ENCODE measurements around the gene ZNF627.
"Not testable (repeated sequence)": the region's sequence is repeated elsewhere in the genome, so short reads cannot be mapped to it uniquely, and the experiment has no call there.

Gene ZNF627

GRCh38 chr19:11597202-11598102 lies at the start of gene ZNF627:
ZNF627 (plus strand) TSS chr19:11597483; CDS start chr19:11597628, 145 bp downstream.
- DNase-seq (ENCODE audit: low spot score) = peak; percentile 99

DNA sequence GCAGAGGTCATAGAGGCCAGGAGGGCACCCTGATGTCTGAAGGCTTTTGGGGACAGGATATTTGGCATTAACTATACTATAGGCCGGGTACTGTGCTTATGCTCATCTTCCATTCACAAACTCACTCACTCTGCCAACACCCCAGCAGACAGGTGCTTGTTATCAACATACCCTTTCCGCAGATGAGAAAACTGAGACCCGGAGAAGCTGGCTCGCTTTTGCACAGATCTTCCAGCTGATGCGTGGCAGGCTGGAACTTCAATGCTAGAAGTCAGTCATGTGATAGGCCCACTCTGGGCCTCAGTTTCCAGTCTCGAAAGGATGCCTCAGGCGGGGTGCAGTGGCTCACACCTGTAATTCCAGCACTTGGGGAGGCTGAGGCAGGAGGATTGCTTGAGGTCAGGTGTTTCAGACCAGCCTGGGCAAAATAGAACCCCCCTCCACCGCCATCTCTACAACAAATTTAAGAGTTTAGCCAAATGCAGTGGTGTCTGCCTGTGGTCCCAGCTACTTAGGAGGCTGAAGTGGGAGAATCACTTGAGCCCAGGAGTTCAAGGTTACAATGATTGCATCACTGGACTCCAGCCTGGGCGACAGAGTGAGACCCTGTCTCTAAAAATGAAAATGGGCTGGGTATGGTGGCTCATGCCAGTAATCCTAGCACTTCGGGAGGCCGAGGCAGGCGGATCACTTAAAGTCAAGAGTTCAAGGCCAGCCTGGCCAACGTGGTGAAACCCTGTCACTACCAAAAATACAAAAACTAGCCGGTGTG lies 49.2 kb upstream of the ZNF627 start:
- DNase-seq (ENCODE audit: low spot score) = no peak

DNA sequence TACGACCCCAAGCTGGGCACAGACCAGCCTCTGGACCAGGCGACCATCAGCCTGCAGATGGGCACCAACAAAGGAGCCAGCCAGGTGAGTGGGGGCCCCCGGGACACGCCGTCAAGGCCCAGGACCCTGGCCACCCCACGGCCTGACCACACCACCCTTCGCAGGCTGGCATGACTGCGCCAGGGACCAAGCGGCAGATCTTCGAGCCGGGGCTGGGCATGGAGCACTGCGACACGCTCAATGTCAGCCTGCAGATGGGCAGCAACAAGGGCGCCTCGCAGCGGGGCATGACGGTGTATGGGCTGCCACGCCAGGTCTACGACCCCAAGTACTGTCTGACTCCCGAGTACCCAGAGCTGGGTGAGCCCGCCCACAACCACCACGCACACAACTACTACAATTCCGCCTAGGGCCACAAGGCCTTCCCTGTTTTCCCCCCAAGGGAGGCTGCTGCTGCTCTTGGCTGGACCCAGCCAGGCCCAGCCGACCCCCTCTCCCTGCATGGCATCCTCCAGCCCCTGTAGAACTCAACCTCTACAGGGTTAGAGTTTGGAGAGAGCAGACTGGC lies 47.8 kb upstream of the ZNF627 start:
- no peak for DNase-seq (ENCODE audit: low spot score)

- DNase-seq (ENCODE audit: low spot score) = no peak
These were observed 47.0 kb upstream of the ZNF627 start for GRCh38 chr19:11550265-11550664.

- no peak for DNase-seq (ENCODE audit: low spot score)
These were observed 45.6 kb upstream of the ZNF627 start for GRCh38 chr19:11551603-11552235.

GRCh38 chr19:11552666-11553372 lies 44.5 kb upstream of the ZNF627 start:
- DNase-seq (ENCODE audit: low spot score) = no peak

GRCh38 chr19:11554160-11554559 lies 43.1 kb upstream of the ZNF627 start:
- no peak for DNase-seq (ENCODE audit: low spot score)

DNA sequence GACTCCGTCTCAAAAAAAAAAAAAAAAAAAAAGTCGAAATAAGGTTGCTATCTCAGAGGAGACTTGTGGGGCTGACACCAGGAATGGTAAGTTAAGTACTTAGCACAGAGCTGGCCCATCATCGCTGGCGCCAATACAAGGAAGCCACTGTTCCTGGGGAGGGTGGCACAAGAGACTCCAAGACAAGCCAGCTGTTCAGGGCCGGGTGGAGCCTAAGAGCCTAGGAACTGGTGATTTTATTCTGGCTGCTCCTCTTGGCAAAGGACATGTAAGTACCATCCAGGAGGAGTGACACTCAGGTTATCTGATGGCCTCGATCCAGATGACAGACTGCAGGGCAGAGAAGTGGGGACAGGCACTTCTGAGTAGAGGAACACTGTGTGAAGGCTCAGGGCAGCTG lies 42.0 kb upstream of the ZNF627 start:
- DNase-seq (ENCODE audit: low spot score) = no peak

DNA sequence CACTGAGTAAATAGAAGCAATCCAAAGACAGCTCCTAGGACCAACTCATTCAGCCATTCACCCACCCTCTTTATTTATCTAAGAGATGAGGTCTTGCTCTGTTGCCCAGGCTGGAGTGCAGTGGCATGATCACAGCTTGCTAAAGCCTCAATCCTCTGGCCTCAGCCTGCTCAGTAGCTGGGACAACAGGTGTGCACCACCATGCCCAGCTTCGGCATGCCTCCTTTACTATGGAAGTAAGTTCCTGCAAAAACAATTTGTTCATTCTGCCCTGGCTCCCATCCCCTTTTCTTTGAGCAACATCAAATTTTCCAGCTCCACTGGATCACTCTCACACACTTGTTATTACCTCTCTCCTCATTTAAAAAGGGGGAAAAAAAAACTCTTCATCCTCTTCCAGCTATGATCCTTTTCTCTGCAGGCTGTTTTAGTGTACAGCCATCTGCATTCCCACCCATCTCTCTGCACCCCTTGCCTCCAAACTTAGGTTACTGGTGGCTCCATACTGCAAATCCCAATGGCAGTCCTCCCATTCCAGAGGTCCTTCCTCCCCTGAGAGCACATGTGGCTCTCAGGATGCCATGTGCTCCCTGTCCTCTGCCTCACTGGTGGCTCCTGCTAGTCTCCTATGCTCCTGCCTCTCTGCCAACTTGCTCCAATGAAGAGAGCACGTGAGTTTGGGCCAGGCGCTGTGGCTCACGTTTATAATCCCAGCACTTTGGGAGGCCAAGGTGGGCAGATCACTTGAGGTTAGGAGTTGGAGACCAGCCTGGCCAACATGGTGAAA lies 40.5 kb upstream of the ZNF627 start:
- DNase-seq (ENCODE audit: low spot score) = no peak

GRCh38 chr19:11558881-11559828 lies 38.1 kb upstream of the ZNF627 start, which contains the start of gene ELOF1:
ELOF1 (minus strand) TSS chr19:11559230; CDS start chr19:11554347, 4,883 bp downstream.
- DNase-seq (ENCODE audit: low spot score) = peak; percentile 98

- DNase-seq (ENCODE audit: low spot score) = peak; percentile 66
These were observed 36.8 kb upstream of the ZNF627 start for GRCh38 chr19:11560404-11561051.

DNA sequence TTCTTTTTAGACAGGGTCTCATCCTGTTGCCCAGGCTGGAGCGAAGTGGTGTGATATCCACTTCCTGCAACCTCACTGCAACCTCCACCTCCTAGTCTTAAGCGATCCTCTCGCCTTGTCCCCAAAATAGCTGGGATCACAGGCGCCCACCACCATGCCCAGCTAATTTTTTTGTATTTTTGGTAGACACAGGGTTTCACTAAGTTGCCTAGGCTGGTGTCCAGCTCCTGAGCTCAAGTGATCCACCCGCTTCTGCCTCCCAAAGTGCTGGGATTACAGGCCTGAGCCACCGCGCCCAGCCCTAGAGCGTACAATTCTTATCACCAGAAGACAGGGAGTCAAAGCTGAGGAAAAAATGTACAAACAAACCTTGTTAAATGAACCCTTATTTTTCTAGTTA lies 33.8 kb upstream of the ZNF627 start:
- DNase-seq (ENCODE audit: low spot score) = no peak

- not testable (repeated sequence) for DNase-seq (ENCODE audit: low spot score)
These were observed 33.0 kb upstream of the ZNF627 start for GRCh38 chr19:11564082-11564807.

DNA sequence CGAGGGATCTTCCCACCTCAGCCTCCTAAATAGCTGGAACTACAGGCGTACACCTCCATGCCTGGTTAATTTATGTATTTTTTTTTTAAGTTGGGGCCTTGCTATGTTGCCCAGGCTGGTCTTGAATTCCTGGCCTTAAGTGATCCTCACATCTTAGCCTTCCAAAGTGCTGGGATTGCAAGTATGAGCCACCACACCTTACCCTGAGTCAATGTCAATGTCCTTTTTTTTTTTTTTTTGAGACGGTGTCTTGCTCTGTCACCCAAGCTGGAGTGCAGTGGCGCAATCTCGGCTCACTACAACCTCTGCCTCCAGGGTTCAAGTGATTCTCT lies 31.7 kb upstream of the ZNF627 start:
- not testable (repeated sequence) for DNase-seq (ENCODE audit: low spot score)

DNA sequence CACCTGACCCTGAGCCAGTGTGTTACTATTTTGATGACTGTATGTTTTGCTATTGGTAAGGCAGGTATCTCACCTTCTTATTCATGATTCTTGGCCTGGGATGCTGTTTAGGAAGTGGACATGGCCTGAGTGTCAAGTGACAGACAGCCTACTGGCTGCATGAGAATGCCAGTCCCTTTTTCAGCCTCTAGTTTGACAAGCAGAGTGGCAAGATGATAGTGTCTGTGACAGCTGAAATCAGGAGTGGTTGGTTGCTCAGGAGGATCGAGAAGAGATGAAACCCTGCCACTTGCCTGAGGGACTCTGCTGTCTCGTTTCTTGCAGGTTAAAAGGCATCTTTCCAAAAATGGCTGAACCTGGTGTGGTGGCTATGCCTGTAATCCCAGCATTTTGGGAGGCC lies 31.1 kb upstream of the ZNF627 start:
- no peak for DNase-seq (ENCODE audit: low spot score)

GRCh38 chr19:11570039-11570462 lies 27.2 kb upstream of the ZNF627 start:
- no peak for DNase-seq (ENCODE audit: low spot score)

DNA sequence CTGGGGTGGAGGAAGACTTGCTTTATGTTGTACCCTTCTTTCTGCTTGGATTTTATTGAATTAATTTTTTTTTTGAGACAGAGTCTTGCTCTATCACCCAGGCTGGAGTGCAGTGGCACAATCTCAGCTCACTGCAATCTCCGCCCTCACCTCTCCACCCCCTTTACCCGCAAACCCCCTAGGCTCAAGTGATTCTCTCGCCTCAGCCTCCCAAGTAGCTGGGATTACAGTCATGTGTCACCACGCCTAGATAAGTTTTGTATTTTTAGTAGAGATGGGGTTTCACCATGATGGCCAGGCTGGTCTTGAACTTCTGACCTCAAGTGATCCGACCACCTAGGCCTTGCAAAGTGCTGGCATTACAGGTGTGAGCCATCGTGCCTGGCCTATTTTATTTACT lies 23.9 kb upstream of the ZNF627 start:
- DNase-seq (ENCODE audit: low spot score) = not testable (repeated sequence)

DNA sequence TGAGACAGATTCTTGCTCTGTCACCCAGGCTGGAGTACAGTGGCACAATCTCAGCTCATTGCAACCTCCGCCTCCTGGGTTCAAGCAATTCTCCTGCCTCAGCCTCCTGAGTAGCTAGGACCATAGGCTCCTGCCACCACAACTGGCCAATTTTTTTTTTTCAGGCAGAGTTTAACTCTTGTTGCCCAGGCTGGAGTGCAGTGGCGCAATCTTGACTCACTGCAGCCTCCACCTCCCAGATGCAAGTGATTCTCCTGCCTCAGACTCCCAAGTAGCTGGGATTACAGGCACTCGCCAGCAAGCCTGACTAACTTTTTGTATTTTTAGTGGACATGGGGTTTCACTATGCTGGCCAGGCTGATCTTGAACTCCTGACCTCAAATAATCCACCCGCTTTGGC lies 23.5 kb upstream of the ZNF627 start:
- DNase-seq (ENCODE audit: low spot score) = not testable (repeated sequence)
